Measurements from ENCODE around the gene ZNF738. TPM values are rescaled to one million over a fixed set of nuclear protein-coding genes. Genes with fewer than 3 reads are reported as not detected.

Gene ZNF738
- total and polyA plus RNA-seq, 2 experiments from 2014 or later: 137 to 138 TPM

DNA sequence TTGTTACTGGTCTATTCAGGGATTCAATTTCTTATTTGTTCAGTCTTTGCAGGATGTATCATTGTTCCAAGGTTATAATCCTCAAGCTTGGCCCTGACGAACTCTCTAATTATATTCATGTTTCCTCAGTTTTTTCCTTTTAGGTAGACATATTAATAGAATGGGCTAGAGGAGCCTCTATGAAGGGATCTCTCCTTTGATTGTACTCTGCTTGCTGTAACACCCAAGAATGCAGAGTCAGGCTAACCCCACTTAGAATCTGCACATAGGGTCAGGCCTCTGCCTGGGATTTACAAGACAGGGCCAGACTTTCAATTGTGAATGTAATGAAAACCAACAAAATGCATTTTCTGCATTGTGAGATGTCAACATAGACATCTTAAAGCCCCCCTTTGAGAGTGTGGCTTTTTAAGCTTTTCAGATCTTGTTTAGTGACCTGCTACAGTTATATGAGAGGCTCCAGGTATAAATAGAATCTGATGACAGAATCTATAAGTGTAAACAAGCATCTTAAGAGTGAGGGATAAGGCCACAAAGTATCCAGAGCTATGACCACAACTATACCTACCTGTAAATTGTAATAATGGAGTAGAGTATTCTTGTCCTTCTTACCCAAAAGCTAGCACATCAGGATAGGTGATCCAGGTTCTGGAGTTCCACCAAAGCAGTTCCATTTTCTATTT, 43.6 kb downstream of the ZNF738 start:
- no peak overlapping the region for H3K4me3 Mint-ChIP-seq
- H3K36me3 Mint-ChIP-seq (ENCODE audit: low read depth): peaks cover 74% of the 10 kb centered on the region
- H4K20me1 ChIP-seq (replicated peaks; ENCODE audit: insufficient read depth): peaks cover 8% of the 10 kb centered on the region; the same call in 1 of the 2 replicates
- TF ChIP-seq EZH2 (IDR thresholded peaks at IDR 0.05; ENCODE audit: low read depth, unreplicated experiment) (no peak), ZNF331 (CRISPR knock-in tag; IDR thresholded peaks at IDR 0.05; ENCODE audit: low read depth) (no peak), POLR2AphosphoS5 (IDR thresholded peaks at IDR 0.05; ENCODE audit: low read depth) (no peak), JUNB (IDR thresholded peaks at IDR 0.05; ENCODE audit: unreplicated experiment) (no peak), NANOG (IDR thresholded peaks at IDR 0.05; ENCODE audit: borderline replicate concordance) (no peak), ZNF114 (CRISPR knock-in tag; IDR thresholded peaks at IDR 0.05) (no peak), EZH2phosphoT487 (IDR thresholded peaks at IDR 0.05; ENCODE audit: unreplicated experiment) (no peak), STAT1 (IDR thresholded peaks at IDR 0.05; ENCODE audit: unreplicated experiment) (no peak), CREB1 (CRISPR knock-in tag; IDR thresholded peaks at IDR 0.05; ENCODE audit: low read depth) (no peak), ZNF462 (CRISPR knock-in tag; IDR thresholded peaks at IDR 0.05) (no peak), REST (IDR thresholded peaks at IDR 0.05; ENCODE audit: unreplicated experiment) (no peak)
- TF ChIP-seq, protein P1, sequence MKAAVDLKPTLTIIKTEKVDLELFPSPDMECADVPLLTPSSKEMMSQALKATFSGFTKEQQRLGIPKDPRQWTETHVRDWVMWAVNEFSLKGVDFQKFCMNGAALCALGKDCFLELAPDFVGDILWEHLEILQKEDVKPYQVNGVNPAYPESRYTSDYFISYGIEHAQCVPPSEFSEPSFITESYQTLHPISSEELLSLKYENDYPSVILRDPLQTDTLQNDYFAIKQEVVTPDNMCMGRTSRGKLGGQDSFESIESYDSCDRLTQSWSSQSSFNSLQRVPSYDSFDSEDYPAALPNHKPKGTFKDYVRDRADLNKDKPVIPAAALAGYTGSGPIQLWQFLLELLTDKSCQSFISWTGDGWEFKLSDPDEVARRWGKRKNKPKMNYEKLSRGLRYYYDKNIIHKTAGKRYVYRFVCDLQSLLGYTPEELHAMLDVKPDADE (IDR thresholded peaks at IDR 0.05): no peak
- TF ChIP-seq, protein P2, sequence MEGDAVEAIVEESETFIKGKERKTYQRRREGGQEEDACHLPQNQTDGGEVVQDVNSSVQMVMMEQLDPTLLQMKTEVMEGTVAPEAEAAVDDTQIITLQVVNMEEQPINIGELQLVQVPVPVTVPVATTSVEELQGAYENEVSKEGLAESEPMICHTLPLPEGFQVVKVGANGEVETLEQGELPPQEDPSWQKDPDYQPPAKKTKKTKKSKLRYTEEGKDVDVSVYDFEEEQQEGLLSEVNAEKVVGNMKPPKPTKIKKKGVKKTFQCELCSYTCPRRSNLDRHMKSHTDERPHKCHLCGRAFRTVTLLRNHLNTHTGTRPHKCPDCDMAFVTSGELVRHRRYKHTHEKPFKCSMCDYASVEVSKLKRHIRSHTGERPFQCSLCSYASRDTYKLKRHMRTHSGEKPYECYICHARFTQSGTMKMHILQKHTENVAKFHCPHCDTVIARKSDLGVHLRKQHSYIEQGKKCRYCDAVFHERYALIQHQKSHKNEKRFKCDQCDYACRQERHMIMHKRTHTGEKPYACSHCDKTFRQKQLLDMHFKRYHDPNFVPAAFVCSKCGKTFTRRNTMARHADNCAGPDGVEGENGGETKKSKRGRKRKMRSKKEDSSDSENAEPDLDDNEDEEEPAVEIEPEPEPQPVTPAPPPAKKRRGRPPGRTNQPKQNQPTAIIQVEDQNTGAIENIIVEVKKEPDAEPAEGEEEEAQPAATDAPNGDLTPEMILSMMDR (conservative IDR thresholded peaks at IDR 0.05; ENCODE audit: low read depth in 2 of 2): no peak
- no peak overlapping the region for H2AFZ ChIP-seq
- peaks cover 1% of the 10 kb centered on the region for H3K27me3 Mint-ChIP-seq (ENCODE audit: insufficient read depth, low read depth, poor library complexity)
- no peak overlapping the region for H3K4me2 ChIP-seq
- H3K4me3 ChIP-seq: no peak overlapping the region
- no peaks in the 10 kb centered on the region for H3F3A ChIP-seq (replicated peaks; ENCODE audit: low read depth)
- DNase-seq (ENCODE audit: low spot score) (no peak), ATAC-seq (no peak)
- H3K27ac ChIP-seq (ENCODE audit: low read depth): no peak overlapping the region
- H3K4me1 Mint-ChIP-seq: no peaks in the 10 kb centered on the region
- peaks cover 6% of the 10 kb centered on the region for H3K4me1 ChIP-seq (ENCODE audit: insufficient read depth)
- peaks cover 85% of the 10 kb centered on the region for H3K79me2 ChIP-seq (replicated peaks; ENCODE audit: insufficient read depth)
- H3K27me3 ChIP-seq (ENCODE audit: insufficient read depth): no peaks in the 10 kb centered on the region
- no peaks in the 10 kb centered on the region; the same call in 1 of the 3 replicates for H3K9me3 Mint-ChIP-seq
- no peaks in the 10 kb centered on the region for H3K9me2 ChIP-seq (ENCODE audit: insufficient read depth)
- no peak overlapping the region for H3K27ac Mint-ChIP-seq
- peaks cover 31% of the 10 kb centered on the region for H3K36me3 ChIP-seq (ENCODE audit: insufficient read depth)

Data from GM23338 (cell line).